Activated CD8-positive, alpha-beta T cell treated with anti-CD3 and anti-CD28 coated beads for 36 hours (primary cell): Measurements from ENCODE around the gene CSTF2T. TPM values are rescaled to one million over a fixed set of nuclear protein-coding genes. Genes with fewer than 3 reads are reported as not detected.

ENCODE experiments used
- ATAC-seq: fragments of 200-7000 bp; cut with Tn5 transposase; one replicate; pipeline ENCODE4 v1.10.0; 2021; ENCODE audit warnings: mild to moderate bottlenecking, moderate library complexity
- CTCF ChIA-PET: fragments of 350-600 bp; sonication (Branson Sonifier 250); formaldehyde crosslinking; loops from one replicate; lab custom pipeline; 2021; ENCODE audit warnings: antibody characterized with exemption; lab: Charles Lee
- POLR2A ChIA-PET: fragments of 350-600 bp; sonication (Branson Sonifier 250); formaldehyde crosslinking; loops from one replicate; lab custom pipeline; 2021; ENCODE audit warnings: antibody characterized with exemption; lab: Charles Lee
- DNase-seq: peaks from one replicate; pipeline ENCODE4 v3.0.0-alpha.2; 2020
- H3K27ac Mint-ChIP-seq: one replicate; pipeline ENCODE4 v1.8.0; 2021; ENCODE audit warnings: mild to moderate bottlenecking, mixed read lengths
- H3K27me3 Mint-ChIP-seq: one replicate; pipeline ENCODE4 v1.8.0; 2021; ENCODE audit warnings: mixed read lengths
- H3K36me3 Mint-ChIP-seq: one replicate; pipeline ENCODE4 v1.8.0; 2021; ENCODE audit warnings: low read depth, mixed read lengths
- H3K4me1 Mint-ChIP-seq: one replicate; pipeline ENCODE4 v1.8.0; 2021; ENCODE audit warnings: low read depth, mixed read lengths
- H3K4me3 Mint-ChIP-seq: one replicate; pipeline ENCODE4 v1.8.0; 2021; ENCODE audit warnings: mild to moderate bottlenecking, moderate library complexity, mixed read lengths
- H3K9me3 Mint-ChIP-seq: one replicate; pipeline ENCODE4 v1.8.0; 2021; ENCODE audit warnings: mixed read lengths
- CTCF ChIP-seq: fragments of 200-600 bp; IDR thresholded peaks from one replicate; pipeline ENCODE4 v1.8.0; 2022; ENCODE audit warnings: antibody characterized with exemption, mild to moderate bottlenecking
- intact Hi-C: fragments of 100-400 bp; cut with micrococcal nuclease; formaldehyde crosslinking; loops from one replicate; pipeline ENCODE4 v1.10.0; 2022
- total RNA-seq, 2 experiments: library from RNA; stranded (reverse); gene quantifications; one replicate each; pipeline ENCODE4 v1.2.3, GENCODE V29; 2021

CSTF2T gene
- total RNA-seq, 2 experiments from 2014 or later: 21.2 to 21.7 TPM

GRCh38 chr10:51707821-51708424, 8.5 kb upstream of the CSTF2T start:
- no peaks in the 10 kb centered on the region for H3K9me3 Mint-ChIP-seq
- DNase-seq (no peak), ATAC-seq (peak; percentile 39)
- peaks cover 13% of the 10 kb centered on the region for H3K4me1 Mint-ChIP-seq
- intact Hi-C loops: no loop called here
- CTCF ChIA-PET: no interaction called here
- peak overlapping the region; percentile 71 for H3K27ac Mint-ChIP-seq
- no peak for TF ChIP-seq CTCF
- no peaks in the 10 kb centered on the region for H3K36me3 Mint-ChIP-seq
- POLR2A ChIA-PET: no interaction called here
- no peak overlapping the region for H3K4me3 Mint-ChIP-seq
- H3K27me3 Mint-ChIP-seq: no peaks in the 10 kb centered on the region

GRCh38 chr10:51707392-51707791, 8.0 kb upstream of the CSTF2T start:
- ChIA-PET CTCF (no interaction called here), POLR2A (interaction anchor here (0.6 kb wide), 1 partner anchor 37 kb away, joined by 3 read pairs; no protein-coding TSS in a partner anchor)
- Mint-ChIP-seq H3K27ac (peak overlapping the region; percentile 71), H3K4me3 (no peak overlapping the region), H3K36me3 (no peaks in the 10 kb centered on the region), H3K27me3 (no peaks in the 10 kb centered on the region), H3K4me1 (peaks cover 13% of the 10 kb centered on the region), H3K9me3 (no peaks in the 10 kb centered on the region)
- no peak for TF ChIP-seq CTCF
- DNase-seq (no peak), ATAC-seq (peak; percentile 53)
- intact Hi-C loops: no loop called here

DNA sequence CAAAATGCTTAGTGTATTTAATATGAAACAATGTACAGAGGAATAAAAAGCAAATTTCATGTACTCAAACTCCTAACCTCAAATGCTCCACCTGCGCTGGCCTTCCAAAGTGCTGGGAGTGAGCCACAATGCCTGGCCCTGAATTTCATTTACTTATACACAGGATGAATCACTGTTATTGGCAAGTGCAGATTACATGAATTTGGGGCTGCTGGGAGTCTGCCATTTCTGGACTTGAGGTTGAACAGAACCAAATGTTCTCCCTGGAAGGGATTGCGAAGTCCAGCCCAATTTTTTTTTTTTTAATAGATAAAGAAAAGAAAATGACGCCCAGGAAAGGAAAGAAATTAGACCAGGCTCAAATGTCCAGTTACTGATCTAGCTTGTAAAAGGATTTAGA, 6.8 kb upstream of the CSTF2T start:
- ChIA-PET CTCF (no interaction called here), POLR2A (no interaction called here)
- no peak overlapping the region for H3K27ac Mint-ChIP-seq
- no peak for DNase-seq
- no peak overlapping the region for H3K4me3 Mint-ChIP-seq
- H3K27me3 Mint-ChIP-seq: no peaks in the 10 kb centered on the region
- no peaks in the 10 kb centered on the region for H3K9me3 Mint-ChIP-seq
- ATAC-seq: no peak
- no peaks in the 10 kb centered on the region for H3K36me3 Mint-ChIP-seq
- no peak for TF ChIP-seq CTCF
- peaks cover 13% of the 10 kb centered on the region for H3K4me1 Mint-ChIP-seq
- intact Hi-C loops: no loop called here

GRCh38 chr10:51705774-51706173, 6.4 kb upstream of the CSTF2T start:
- CTCF ChIA-PET: no interaction called here
- TF ChIP-seq CTCF: no peak
- ATAC-seq: no peak
- no peak for DNase-seq
- POLR2A ChIA-PET: no interaction called here
- H3K4me3 Mint-ChIP-seq: no peak overlapping the region
- H3K4me1 Mint-ChIP-seq: peaks cover 13% of the 10 kb centered on the region
- no peaks in the 10 kb centered on the region for H3K36me3 Mint-ChIP-seq
- H3K27me3 Mint-ChIP-seq: no peaks in the 10 kb centered on the region
- no peak overlapping the region for H3K27ac Mint-ChIP-seq
- intact Hi-C loops: no loop called here
- no peaks in the 10 kb centered on the region for H3K9me3 Mint-ChIP-seq

GRCh38 chr10:51700228-51700817, 928 bp upstream of the CSTF2T start:
- ChIA-PET CTCF (no interaction called here), POLR2A (interaction anchor here (0.7 to 1.0 kb wide), 2 partner anchors 12 to 106 kb away, joined by 3 read pairs; no protein-coding TSS in a partner anchor)
- Mint-ChIP-seq H3K4me3 (peak overlapping the region; percentile 99), H3K27ac (peak overlapping the region; percentile 100), H3K36me3 (peaks cover 36% of the 10 kb centered on the region), H3K4me1 (peaks cover 38% of the 10 kb centered on the region), H3K9me3 (no peaks in the 10 kb centered on the region), H3K27me3 (no peaks in the 10 kb centered on the region)
- intact Hi-C loops: no loop called here
- DNase-seq (no peak), ATAC-seq (no peak)
- TF ChIP-seq CTCF: no peak
